Activated CD8-positive, alpha-beta memory T cell treated with anti-CD3 and anti-CD28 coated beads, Interleukin-2, amount 10 ng/mL, durations not matched to agents 7 days and 5 days (primary cell): ENCODE results near the gene INHBA. TPM values are rescaled to one million over a fixed set of nuclear protein-coding genes. Genes with fewer than 3 reads are reported as not detected.

Experiments
- ATAC-seq: fragments of 150-1000 bp; cut with Tn5 transposase; one replicate; pipeline ENCODE4 v1.10.0; 2021; ENCODE audit warnings: moderate library complexity
- CTCF ChIA-PET: fragments of 350-600 bp; sonication (Branson Sonifier 250); formaldehyde crosslinking; loops from one replicate; lab custom pipeline; 2021; ENCODE audit warnings: antibody characterized with exemption; lab: Charles Lee
- DNase-seq: peaks from one replicate; pipeline ENCODE4 v3.0.0-alpha.2; 2020
- H3K27ac Mint-ChIP-seq: one replicate; pipeline ENCODE4 v1.8.0; 2021; ENCODE audit warnings: mild to moderate bottlenecking, mixed read lengths
- H3K27me3 Mint-ChIP-seq: one replicate; pipeline ENCODE4 v1.8.0; 2021; ENCODE audit warnings: mixed read lengths
- H3K36me3 Mint-ChIP-seq: one replicate; pipeline ENCODE4 v1.8.0; 2021; ENCODE audit warnings: mild to moderate bottlenecking, mixed read lengths
- H3K4me1 Mint-ChIP-seq: one replicate; pipeline ENCODE4 v1.8.0; 2021; ENCODE audit warnings: mixed read lengths
- H3K4me3 Mint-ChIP-seq: one replicate; pipeline ENCODE4 v1.8.0; 2021; ENCODE audit warnings: mild to moderate bottlenecking, moderate library complexity, mixed read lengths
- H3K9me3 Mint-ChIP-seq: one replicate; pipeline ENCODE4 v1.8.0; 2022; ENCODE audit warnings: low read depth, mixed read lengths
- total RNA-seq, 2 experiments: library from RNA; stranded (reverse); gene quantifications; one replicate each; pipeline ENCODE4 v1.2.3, GENCODE V29; 2021

Gene INHBA
- not detected for total RNA-seq

GRCh38 chr7:41702635-41703371, at the start of gene INHBA:
Gene INHBA, minus strand, starts transcription at chr7:41703090. Its CDS starts 2,716 bp downstream, at chr7:41700374.
- no peak for ATAC-seq
- Mint-ChIP-seq H3K4me3 (no peak within 1 kb of the TSS), H3K4me1 (peaks cover 12% of the 10 kb centered on the region), H3K9me3 (no peaks in the 10 kb centered on the region), H3K27me3 (peaks cover 73% of the 10 kb centered on the region), H3K36me3 (no peaks in the 10 kb centered on the region), H3K27ac (no peak within 1 kb of the TSS)
- CTCF ChIA-PET, result no interaction called here
- DNase-seq, result no peak

- CTCF ChIA-PET, result no interaction called here
- ATAC-seq (no peak), DNase-seq (no peak)
- Mint-ChIP-seq H3K27ac (no peak overlapping the region), H3K9me3 (peaks cover 6% of the 10 kb centered on the region), H3K27me3 (no peaks in the 10 kb centered on the region), H3K36me3 (no peaks in the 10 kb centered on the region), H3K4me1 (no peaks in the 10 kb centered on the region), H3K4me3 (no peak overlapping the region)
Observed at GRCh38 chr7:41752615-41753014, 49.7 kb upstream of the INHBA start.

- Mint-ChIP-seq H3K4me3 (no peak overlapping the region), H3K36me3 (no peaks in the 10 kb centered on the region), H3K9me3 (peaks cover 6% of the 10 kb centered on the region), H3K27me3 (no peaks in the 10 kb centered on the region), H3K27ac (no peak overlapping the region), H3K4me1 (no peaks in the 10 kb centered on the region)
- CTCF ChIA-PET, result no interaction called here
- DNase-seq, result no peak
- no peak for ATAC-seq
Observed at GRCh38 chr7:41750661-41751540, 48.0 kb upstream of the INHBA start.

- CTCF ChIA-PET, result no interaction called here
- no peaks in the 10 kb centered on the region for H3K36me3 Mint-ChIP-seq
- no peaks in the 10 kb centered on the region for H3K9me3 Mint-ChIP-seq
- no peak overlapping the region for H3K4me3 Mint-ChIP-seq
- H3K4me1 Mint-ChIP-seq, result no peaks in the 10 kb centered on the region
- no peaks in the 10 kb centered on the region for H3K27me3 Mint-ChIP-seq
- ATAC-seq (no peak), DNase-seq (no peak)
- no peak overlapping the region for H3K27ac Mint-ChIP-seq
Observed at GRCh38 chr7:41747961-41748360, 45.1 kb upstream of the INHBA start.

GRCh38 chr7:41745451-41745850, 42.6 kb upstream of the INHBA start:
- CTCF ChIA-PET, result no interaction called here
- Mint-ChIP-seq H3K27ac (no peak overlapping the region), H3K4me1 (no peaks in the 10 kb centered on the region), H3K9me3 (peaks cover 6% of the 10 kb centered on the region), H3K27me3 (no peaks in the 10 kb centered on the region), H3K36me3 (no peaks in the 10 kb centered on the region), H3K4me3 (no peak overlapping the region)
- no peak for ATAC-seq
- DNase-seq, result no peak

- CTCF ChIA-PET, result no interaction called here
- H3K36me3 Mint-ChIP-seq, result no peaks in the 10 kb centered on the region
- ATAC-seq, result no peak
- H3K4me1 Mint-ChIP-seq, result no peaks in the 10 kb centered on the region
- peaks cover 6% of the 10 kb centered on the region for H3K9me3 Mint-ChIP-seq
- peaks cover 2% of the 10 kb centered on the region for H3K27me3 Mint-ChIP-seq
- H3K4me3 Mint-ChIP-seq, result no peak overlapping the region
- no peak overlapping the region for H3K27ac Mint-ChIP-seq
- no peak for DNase-seq
Observed at GRCh38 chr7:41744161-41744560, 41.3 kb upstream of the INHBA start.

- Mint-ChIP-seq H3K9me3 (peaks cover 6% of the 10 kb centered on the region), H3K27ac (no peak overlapping the region), H3K4me3 (no peak overlapping the region), H3K4me1 (no peaks in the 10 kb centered on the region), H3K27me3 (peaks cover 2% of the 10 kb centered on the region), H3K36me3 (no peaks in the 10 kb centered on the region)
- ATAC-seq (no peak), DNase-seq (no peak)
- CTCF ChIA-PET, result no interaction called here
Observed at GRCh38 chr7:41742401-41743020, 39.6 kb upstream of the INHBA start.

- CTCF ChIA-PET, result no interaction called here
Observed at GRCh38 chr7:41738806-41739205, 35.9 kb upstream of the INHBA start.

GRCh38 chr7:41738336-41738735, 35.4 kb upstream of the INHBA start:
- Mint-ChIP-seq H3K9me3 (peaks cover 6% of the 10 kb centered on the region), H3K4me1 (no peaks in the 10 kb centered on the region), H3K4me3 (no peak overlapping the region), H3K27me3 (peaks cover 12% of the 10 kb centered on the region), H3K36me3 (no peaks in the 10 kb centered on the region), H3K27ac (no peak overlapping the region)
- CTCF ChIA-PET, result no interaction called here
- DNase-seq (no peak), ATAC-seq (no peak)

More at GRCh38 chr7:41738806-41739205, 35.9 kb upstream of the INHBA start:
- DNase-seq, result no peak
- H3K4me1 Mint-ChIP-seq, result no peaks in the 10 kb centered on the region
- peaks cover 6% of the 10 kb centered on the region for H3K9me3 Mint-ChIP-seq
- no peak overlapping the region for H3K4me3 Mint-ChIP-seq
- no peak for ATAC-seq
- H3K27ac Mint-ChIP-seq, result no peak overlapping the region
- H3K27me3 Mint-ChIP-seq, result peaks cover 8% of the 10 kb centered on the region
- no peaks in the 10 kb centered on the region for H3K36me3 Mint-ChIP-seq

GRCh38 chr7:41735206-41735605, 32.3 kb upstream of the INHBA start:
- ATAC-seq, result no peak
- Mint-ChIP-seq H3K27me3 (peaks cover 18% of the 10 kb centered on the region), H3K36me3 (no peaks in the 10 kb centered on the region), H3K27ac (no peak overlapping the region), H3K4me3 (no peak overlapping the region), H3K9me3 (no peaks in the 10 kb centered on the region), H3K4me1 (peaks cover 11% of the 10 kb centered on the region)
- CTCF ChIA-PET, result no interaction called here
- no peak for DNase-seq

GRCh38 chr7:41732843-41733306, 30.0 kb upstream of the INHBA start:
- H3K4me1 Mint-ChIP-seq, result peaks cover 11% of the 10 kb centered on the region
- no peak for ATAC-seq
- no peak overlapping the region for H3K4me3 Mint-ChIP-seq
- no peak for DNase-seq
- H3K9me3 Mint-ChIP-seq, result no peaks in the 10 kb centered on the region
- CTCF ChIA-PET, result no interaction called here
- no peak overlapping the region for H3K27ac Mint-ChIP-seq
- peaks cover 16% of the 10 kb centered on the region for H3K27me3 Mint-ChIP-seq
- H3K36me3 Mint-ChIP-seq, result no peaks in the 10 kb centered on the region

GRCh38 chr7:41732436-41732785, 29.5 kb upstream of the INHBA start:
- CTCF ChIA-PET, result interaction anchor here (1.0 kb wide), 1 partner anchor 27 kb away, joined by 3 read pairs; no protein-coding TSS in a partner anchor
- no peak for ATAC-seq
- no peaks in the 10 kb centered on the region for H3K36me3 Mint-ChIP-seq

More at GRCh38 chr7:41732436-41732785, 29.5 kb upstream of the INHBA start:
- peaks cover 11% of the 10 kb centered on the region for H3K4me1 Mint-ChIP-seq
- DNase-seq, result no peak
- H3K9me3 Mint-ChIP-seq, result no peaks in the 10 kb centered on the region
- no peak overlapping the region for H3K4me3 Mint-ChIP-seq
- H3K27me3 Mint-ChIP-seq, result peaks cover 16% of the 10 kb centered on the region
- H3K27ac Mint-ChIP-seq, result no peak overlapping the region
